HUES6 (cell line): ENCODE results near the gene BHLHE23.

Experiments used
- H3K27ac ChIP-seq: 2 replicates; pipeline ENCODE4 v1.7.0; 2013; ENCODE audit warnings: low read depth, mild to moderate bottlenecking, low read length, inconsistent platforms
- H3K27me3 ChIP-seq: 2 replicates; pipeline ENCODE4 v1.6.1; 2013; ENCODE audit warnings: low read length; ENCODE audit not compliant: control insufficient read depth, insufficient read depth
- H3K36me3 ChIP-seq: 2 replicates; pipeline ENCODE4 v1.6.1; 2013; ENCODE audit warnings: low read length; ENCODE audit not compliant: control insufficient read depth, insufficient read depth
- H3K4me1 ChIP-seq: 2 replicates; pipeline ENCODE4 v1.6.1; 2013; ENCODE audit warnings: low read length; ENCODE audit not compliant: control insufficient read depth, insufficient read depth
- H3K4me3 ChIP-seq: 2 replicates; pipeline ENCODE4 v1.5.1; 2013; ENCODE audit warnings: low read depth, low read length
- H3K9ac ChIP-seq: one replicate; pipeline ENCODE4 v1.6.1; 2013; ENCODE audit warnings: mild to moderate bottlenecking, low read length
- H3K9me3 ChIP-seq: 2 replicates; pipeline ENCODE4 v1.6.1; 2013; ENCODE audit warnings: low read depth, low read length; ENCODE audit not compliant: control insufficient read depth, insufficient read depth

BHLHE23 gene

DNA sequence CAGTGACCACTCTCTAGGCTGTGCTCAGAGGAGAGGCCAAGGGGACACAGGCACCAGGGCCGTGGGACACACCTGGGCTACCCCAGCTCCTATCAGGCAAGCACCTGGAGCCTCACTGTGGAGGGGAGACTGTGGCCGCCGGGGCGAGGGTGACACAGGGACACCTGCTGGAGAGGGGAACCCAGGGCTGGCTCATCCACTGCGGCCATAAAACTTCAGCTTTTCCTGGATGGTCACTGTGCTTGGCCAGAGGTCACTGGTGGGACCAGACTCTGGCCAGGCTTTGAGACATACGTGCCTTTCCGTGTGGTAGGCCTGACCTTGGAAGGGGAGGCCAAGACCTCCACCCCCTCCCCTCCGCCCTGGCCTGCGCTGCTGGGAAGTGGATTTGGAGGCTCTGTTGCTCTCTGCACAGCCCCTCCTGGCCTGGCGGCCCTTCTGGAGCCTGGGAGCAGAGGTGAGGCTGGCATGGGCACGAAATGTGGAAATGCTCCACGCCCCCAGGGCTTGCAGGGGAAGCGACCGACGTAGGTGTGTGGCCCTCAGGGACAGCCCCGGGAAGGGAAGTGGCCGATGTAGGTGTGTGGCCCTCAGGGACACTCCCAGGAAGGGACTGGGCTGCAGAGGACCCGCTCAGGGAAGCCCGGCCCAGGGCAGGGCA, 42.9 kb upstream of the BHLHE23 start:
- Histone ChIP-seq H3K4me1 (no peaks in the 10 kb centered on the region), H3K9me3 (peaks cover 12% of the 10 kb centered on the region), H3K4me3 (no peak overlapping the region), H3K36me3 (no peaks in the 10 kb centered on the region), H3K27me3 (peaks cover 22% of the 10 kb centered on the region; the same call in 1 of the 2 replicates), H3K9ac (no peak overlapping the region), H3K27ac (no peak overlapping the region)

- no peak overlapping the region for H3K4me3 ChIP-seq
- no peaks in the 10 kb centered on the region for H3K36me3 ChIP-seq
- no peak overlapping the region for H3K27ac ChIP-seq
- H3K4me1 ChIP-seq: no peaks in the 10 kb centered on the region
- no peak overlapping the region for H3K9ac ChIP-seq
- peaks cover 12% of the 10 kb centered on the region for H3K9me3 ChIP-seq
- peaks cover 22% of the 10 kb centered on the region; the same call in 1 of the 2 replicates for H3K27me3 ChIP-seq
Measured at GRCh38 chr20:63049191-63049518, 42.4 kb upstream of the BHLHE23 start.

GRCh38 chr20:63048516-63049190, 41.9 kb upstream of the BHLHE23 start:
- Histone ChIP-seq H3K36me3 (no peaks in the 10 kb centered on the region), H3K4me3 (no peak overlapping the region), H3K27me3 (peaks cover 22% of the 10 kb centered on the region; the same call in 1 of the 2 replicates), H3K9ac (no peak overlapping the region), H3K9me3 (peaks cover 12% of the 10 kb centered on the region), H3K27ac (no peak overlapping the region), H3K4me1 (no peaks in the 10 kb centered on the region)

DNA sequence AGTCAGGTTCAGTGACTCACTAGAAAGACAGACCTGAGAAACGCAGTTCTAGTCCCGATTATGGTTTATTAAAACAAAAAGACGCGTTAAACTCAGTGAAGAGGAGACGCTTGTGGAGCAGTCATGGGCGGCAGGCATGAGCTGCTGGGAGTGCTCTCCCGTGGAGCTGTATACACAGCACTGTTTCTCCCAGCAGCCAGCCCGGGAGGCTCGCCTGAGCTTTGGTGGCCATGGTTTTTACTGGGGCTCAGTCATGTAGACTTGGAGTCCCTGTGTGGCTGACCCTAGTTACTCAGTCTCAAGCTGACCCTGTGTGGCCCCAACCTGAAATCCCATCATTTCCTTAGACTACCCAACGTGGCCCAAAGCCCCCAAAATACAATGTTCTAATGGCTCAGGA, 41.2 kb upstream of the BHLHE23 start:
- Histone ChIP-seq H3K4me3 (no peak overlapping the region), H3K4me1 (no peaks in the 10 kb centered on the region), H3K9ac (no peak overlapping the region), H3K36me3 (no peaks in the 10 kb centered on the region), H3K27me3 (peaks cover 22% of the 10 kb centered on the region; the same call in 1 of the 2 replicates), H3K27ac (no peak overlapping the region), H3K9me3 (peaks cover 12% of the 10 kb centered on the region)

DNA sequence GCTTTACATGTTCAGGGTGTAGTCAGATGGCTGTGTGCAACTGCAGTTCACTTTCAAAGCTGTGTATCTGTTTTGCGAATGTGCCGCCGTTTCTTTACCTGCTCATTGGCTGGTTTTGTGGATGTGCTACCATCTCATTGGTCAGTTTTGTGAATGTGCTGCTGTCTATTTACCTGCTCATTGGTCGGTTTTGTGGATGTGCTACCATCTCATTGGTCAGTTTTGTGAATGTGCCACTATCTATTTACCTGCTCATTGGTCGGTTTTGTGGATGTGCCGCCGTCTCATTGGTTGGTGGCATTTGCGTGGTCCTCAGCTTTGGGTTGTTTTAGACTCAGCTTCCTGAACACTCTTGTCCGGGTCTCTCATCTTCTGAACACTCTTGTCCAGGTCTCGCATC, 40.5 kb upstream of the BHLHE23 start:
- Histone ChIP-seq H3K4me1 (no peaks in the 10 kb centered on the region), H3K27me3 (peaks cover 22% of the 10 kb centered on the region; the same call in 1 of the 2 replicates), H3K9ac (no peak overlapping the region), H3K9me3 (peaks cover 12% of the 10 kb centered on the region), H3K4me3 (no peak overlapping the region), H3K36me3 (no peaks in the 10 kb centered on the region), H3K27ac (no peak overlapping the region)

DNA sequence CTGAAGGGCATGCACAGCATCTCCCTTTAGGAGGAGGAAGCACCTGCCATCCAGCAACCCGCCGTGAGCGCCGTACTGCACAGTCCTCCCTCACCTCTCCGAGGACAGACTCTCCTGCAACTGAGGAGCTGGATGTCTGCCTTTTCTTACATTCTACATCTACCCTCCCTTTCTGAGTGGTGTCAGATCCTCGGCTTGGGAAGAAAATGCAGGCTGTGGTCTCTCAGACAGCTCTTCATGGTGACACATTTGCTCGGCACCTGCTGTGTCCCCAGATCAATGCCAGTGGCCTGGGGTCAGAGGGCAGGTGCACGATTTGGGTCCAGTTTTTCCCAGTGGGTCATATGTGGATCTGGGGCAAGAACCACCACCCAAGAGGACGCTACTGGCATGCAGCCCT, 40.1 kb upstream of the BHLHE23 start:
- H3K27ac ChIP-seq: no peak overlapping the region
- H3K36me3 ChIP-seq: no peaks in the 10 kb centered on the region
- peaks cover 22% of the 10 kb centered on the region; the same call in 1 of the 2 replicates for H3K27me3 ChIP-seq
- H3K4me1 ChIP-seq: no peaks in the 10 kb centered on the region
- H3K4me3 ChIP-seq: no peak overlapping the region
- no peak overlapping the region for H3K9ac ChIP-seq
- peaks cover 12% of the 10 kb centered on the region for H3K9me3 ChIP-seq

DNA sequence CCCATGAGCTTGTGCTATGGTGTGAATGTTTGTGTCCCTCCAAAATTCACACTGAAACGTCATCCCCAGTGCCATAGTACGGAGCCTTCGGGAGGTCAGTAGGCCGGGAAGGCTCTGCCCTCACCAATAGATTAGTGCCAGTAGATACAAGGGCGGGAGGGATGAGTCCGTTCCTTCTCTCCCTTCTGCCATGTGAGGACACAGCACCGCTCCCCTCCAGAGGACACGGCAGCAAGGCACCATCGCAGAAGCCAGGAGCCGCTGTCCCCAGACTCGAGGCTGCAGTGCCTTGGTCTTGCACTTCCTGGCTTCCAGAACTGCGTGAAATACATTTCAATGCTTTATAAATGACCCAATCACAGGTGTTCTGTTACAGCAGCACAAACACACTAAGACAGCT, 39.2 kb upstream of the BHLHE23 start:
- no peaks in the 10 kb centered on the region for H3K36me3 ChIP-seq
- H3K9ac ChIP-seq: no peak overlapping the region
- H3K4me3 ChIP-seq: no peak overlapping the region
- no peaks in the 10 kb centered on the region for H3K4me1 ChIP-seq
- peaks cover 20% of the 10 kb centered on the region; the same call in 1 of the 2 replicates for H3K27me3 ChIP-seq
- peaks cover 12% of the 10 kb centered on the region for H3K9me3 ChIP-seq
- H3K27ac ChIP-seq: no peak overlapping the region

GRCh38 chr20:63045401-63045800, 38.6 kb upstream of the BHLHE23 start:
- H3K4me3 ChIP-seq: no peak overlapping the region
- no peaks in the 10 kb centered on the region for H3K36me3 ChIP-seq
- H3K4me1 ChIP-seq: no peaks in the 10 kb centered on the region
- H3K27ac ChIP-seq: no peak overlapping the region
- peaks cover 18% of the 10 kb centered on the region; the same call in 1 of the 2 replicates for H3K27me3 ChIP-seq
- H3K9me3 ChIP-seq: peaks cover 12% of the 10 kb centered on the region
- no peak overlapping the region for H3K9ac ChIP-seq

GRCh38 chr20:63044605-63045004, 37.8 kb upstream of the BHLHE23 start:
- no peak overlapping the region for H3K9ac ChIP-seq
- peaks cover 17% of the 10 kb centered on the region; the same call in 1 of the 2 replicates for H3K27me3 ChIP-seq
- no peak overlapping the region for H3K27ac ChIP-seq
- H3K4me1 ChIP-seq: no peaks in the 10 kb centered on the region
- no peak overlapping the region for H3K4me3 ChIP-seq
- H3K36me3 ChIP-seq: no peaks in the 10 kb centered on the region
- peaks cover 12% of the 10 kb centered on the region for H3K9me3 ChIP-seq

- Histone ChIP-seq H3K9ac (no peak overlapping the region), H3K4me3 (no peak overlapping the region), H3K27me3 (peaks cover 13% of the 10 kb centered on the region; the same call in 1 of the 2 replicates), H3K9me3 (peaks cover 12% of the 10 kb centered on the region), H3K4me1 (no peaks in the 10 kb centered on the region), H3K27ac (no peak overlapping the region), H3K36me3 (no peaks in the 10 kb centered on the region)
Measured at GRCh38 chr20:63044204-63044600, 37.4 kb upstream of the BHLHE23 start.

DNA sequence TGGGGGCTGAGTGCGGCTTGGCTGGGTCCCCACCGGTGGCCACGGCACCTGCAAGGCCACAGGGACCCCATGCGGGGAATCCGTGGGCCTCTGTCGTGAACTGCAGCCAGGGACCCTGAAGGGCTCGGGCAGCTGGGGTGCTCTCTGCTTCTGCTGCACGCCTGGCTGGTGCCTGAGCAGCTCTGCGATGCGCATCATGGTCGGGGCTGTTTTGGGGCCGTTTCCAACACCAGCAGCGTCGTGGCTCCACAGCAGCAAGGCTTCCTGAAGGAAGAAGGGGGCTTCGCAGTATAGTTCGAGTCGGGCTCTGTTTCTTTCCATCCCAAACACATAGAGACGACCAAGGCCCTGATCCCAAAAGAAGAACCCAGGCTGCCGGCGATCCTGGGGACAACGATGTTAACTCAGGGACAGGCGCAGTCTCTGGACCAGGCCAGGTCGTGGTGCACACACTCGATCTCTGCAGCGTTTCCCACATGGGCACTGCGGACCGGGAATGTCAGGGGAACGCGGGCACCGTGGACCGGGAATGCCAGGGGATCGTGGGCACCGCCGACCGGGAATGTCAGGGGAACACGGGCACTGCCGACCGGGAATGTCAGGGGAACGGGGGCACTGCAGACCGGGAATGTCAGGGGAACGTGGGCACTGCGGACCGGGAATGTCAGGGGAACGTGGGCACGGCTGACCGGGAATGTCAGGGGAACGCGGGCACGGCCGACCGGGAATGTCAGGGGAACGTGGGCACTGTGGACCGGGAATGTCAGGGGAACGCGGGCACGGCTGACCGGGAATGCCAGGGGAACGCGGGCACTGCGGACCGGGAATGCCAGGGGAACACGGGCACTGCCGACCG, 36.8 kb upstream of the BHLHE23 start:
- Histone ChIP-seq H3K27me3 (peaks cover 12% of the 10 kb centered on the region; the same call in 1 of the 2 replicates), H3K4me1 (no peaks in the 10 kb centered on the region), H3K4me3 (no peak overlapping the region), H3K36me3 (no peaks in the 10 kb centered on the region), H3K27ac (no peak overlapping the region), H3K9ac (no peak overlapping the region), H3K9me3 (peaks cover 11% of the 10 kb centered on the region)
